Peyer's patch (tissue), 4 donors: Measurements from ENCODE around the gene PDE4D.

Source experiments
- CTCF ChIP-seq, 6 experiments: fragments of 450-650 bp in 4 of 6; fragments of 200-600 bp in 2 of 6; sonication (generic) in 1 of 6; IDR thresholded peaks; one replicate each; pipeline ENCODE4 v1.5.1; 2017 to 2019; ENCODE audit warnings: antibody characterized with exemption in 6 of 6, mild to moderate bottlenecking in 3 of 6, moderate library complexity in 1 of 6
- POLR2A ChIP-seq, 2 donors: fragments of 450-650 bp; IDR thresholded peaks; one replicate each; pipeline ENCODE4 v1.5.1; 2017; ENCODE audit warnings: antibody characterized with exemption in 2 of 2, mild to moderate bottlenecking in 2 of 2, moderate library complexity in 2 of 2

GRCh38 chr5:59320420-59320819 is 573.1 kb downstream of the PDE4D start:
- TF ChIP-seq CTCF (IDR thresholded peaks at IDR 0.05) (no peak), POLR2A (IDR thresholded peaks at IDR 0.05) (no peak)
